ENCODE data around the gene ARHGAP40. TPM values are rescaled to one million over a fixed set of nuclear protein-coding genes. Genes with fewer than 3 reads are reported as not detected.

The ARHGAP40 gene
- total RNA-seq, 4 donors from 2014 or later: not detected

GRCh38 chr20:38645980-38646858 is 44.6 kb downstream of the ARHGAP40 start:
- 6 to 17% methylated on average over 8 to 13 of the region's 50 CpGs for WGBS, 2 donors (ENCODE audit: low coverage in 1 of 2)
- no peaks in the 10 kb centered on the region for H3K9me3 ChIP-seq
- H3K4me1 ChIP-seq: peaks cover 0 to 10% (median 0%) of the 10 kb centered on the region in 3 donors
- peak overlapping the region in 1 of 2 donors; percentile 17 for H3K4me3 ChIP-seq
- H3K36me3 ChIP-seq: no peaks in the 10 kb centered on the region
- no peak overlapping the region for H3K27ac ChIP-seq
- TF ChIP-seq CTCF (IDR thresholded peaks at IDR 0.05) (peak; percentile 88 to 97 (median 89)), POLR2AphosphoS5 (IDR thresholded peaks at IDR 0.05) (no peak), EP300 (IDR thresholded peaks at IDR 0.05) (no peak), POLR2A (IDR thresholded peaks at IDR 0.05) (no peak)
- H3K27me3 ChIP-seq: peaks cover 98% of the 10 kb centered on the region
- peak; percentile 80 for ATAC-seq

GRCh38 chr20:38649275-38649891 is 47.8 kb downstream of the ARHGAP40 start:
- no peaks in the 10 kb centered on the region for H3K9me3 ChIP-seq
- WGBS, 2 donors (ENCODE audit: low coverage in 1 of 2): 5 to 12% methylated on average over 3 to 5 of the region's 10 CpGs
- H3K4me1 ChIP-seq: peaks cover 0 to 10% (median 0%) of the 10 kb centered on the region in 3 donors
- no peak for ATAC-seq
- H3K4me3 ChIP-seq: no peak overlapping the region
- no peak for TF ChIP-seq POLR2A (IDR thresholded peaks at IDR 0.05)
- no peak for TF ChIP-seq EP300 (IDR thresholded peaks at IDR 0.05)
- TF ChIP-seq CTCF (IDR thresholded peaks at IDR 0.05): no peak
- TF ChIP-seq POLR2AphosphoS5 (IDR thresholded peaks at IDR 0.05): no peak
- no peaks in the 10 kb centered on the region for H3K36me3 ChIP-seq
- H3K27me3 ChIP-seq: peaks cover 97% of the 10 kb centered on the region
- no peak overlapping the region for H3K27ac ChIP-seq

DNA sequence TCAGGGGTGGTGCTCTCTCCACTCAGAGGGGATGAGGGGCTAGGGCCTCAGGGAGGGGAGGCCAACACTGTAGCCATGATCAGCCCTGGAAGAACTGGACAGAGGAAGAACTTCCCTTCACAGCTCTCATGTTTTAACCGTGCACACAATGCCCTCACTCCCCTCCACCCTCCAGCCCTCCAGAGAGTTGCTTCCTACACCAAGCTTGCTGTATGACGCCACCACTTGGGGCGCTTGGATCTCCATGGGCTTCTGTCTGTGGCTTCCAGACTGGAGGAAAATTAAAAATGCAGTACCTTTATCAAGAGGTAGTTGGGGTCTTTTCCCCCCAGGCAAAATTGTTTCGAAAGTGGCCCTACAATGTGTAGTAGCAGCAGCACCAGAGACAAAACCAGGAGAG is 48.4 kb downstream of the ARHGAP40 start:
- no peak for TF ChIP-seq POLR2AphosphoS5 (IDR thresholded peaks at IDR 0.05)
- no peak for TF ChIP-seq POLR2A (IDR thresholded peaks at IDR 0.05)
- no peak for TF ChIP-seq CTCF (IDR thresholded peaks at IDR 0.05)
- no peak for TF ChIP-seq EP300 (IDR thresholded peaks at IDR 0.05)
- 30 to 34% methylated on average over 2 to 3 of the region's 4 CpGs for WGBS, 2 donors (ENCODE audit: low coverage in 1 of 2)
- no peaks in the 10 kb centered on the region for H3K36me3 ChIP-seq
- no peak for ATAC-seq
- no peak overlapping the region for H3K27ac ChIP-seq
- peaks cover 0 to 10% (median 0%) of the 10 kb centered on the region in 3 donors for H3K4me1 ChIP-seq
- H3K4me3 ChIP-seq: no peak overlapping the region
- H3K27me3 ChIP-seq: peaks cover 97% of the 10 kb centered on the region
- no peaks in the 10 kb centered on the region for H3K9me3 ChIP-seq

DNA sequence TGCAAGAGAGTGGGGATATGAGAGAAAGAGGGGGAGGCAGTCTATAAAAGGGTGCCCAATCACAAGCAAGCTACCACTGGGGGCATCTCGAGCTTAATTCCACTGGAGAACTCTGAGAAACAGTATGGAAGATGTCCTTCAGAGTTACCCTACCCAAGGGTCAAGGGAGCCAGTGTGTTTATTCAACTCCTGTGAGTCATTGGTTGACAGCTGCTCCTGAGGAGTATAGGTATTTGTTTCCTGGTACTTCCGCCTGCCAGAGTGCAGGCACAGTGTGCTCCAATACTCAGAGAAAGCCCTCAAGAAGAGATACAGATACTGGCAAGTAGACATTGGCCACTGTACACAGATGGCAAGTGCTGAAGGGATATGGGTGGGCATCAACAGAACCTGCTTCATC is 49.5 kb downstream of the ARHGAP40 start:
- Histone ChIP-seq H3K4me1 (peaks cover 0 to 5% (median 0%) of the 10 kb centered on the region in 3 donors), H3K27me3 (peaks cover 97% of the 10 kb centered on the region), H3K4me3 (no peak overlapping the region), H3K27ac (no peak overlapping the region), H3K9me3 (no peaks in the 10 kb centered on the region), H3K36me3 (no peaks in the 10 kb centered on the region)
- ATAC-seq: no peak
- WGBS, 2 donors (ENCODE audit: low coverage in 1 of 2): 27 to 36% methylated on average over 2 of the region's 2 CpGs
- TF ChIP-seq POLR2AphosphoS5 (IDR thresholded peaks at IDR 0.05): no peak
- TF ChIP-seq POLR2A (IDR thresholded peaks at IDR 0.05): no peak

DNA sequence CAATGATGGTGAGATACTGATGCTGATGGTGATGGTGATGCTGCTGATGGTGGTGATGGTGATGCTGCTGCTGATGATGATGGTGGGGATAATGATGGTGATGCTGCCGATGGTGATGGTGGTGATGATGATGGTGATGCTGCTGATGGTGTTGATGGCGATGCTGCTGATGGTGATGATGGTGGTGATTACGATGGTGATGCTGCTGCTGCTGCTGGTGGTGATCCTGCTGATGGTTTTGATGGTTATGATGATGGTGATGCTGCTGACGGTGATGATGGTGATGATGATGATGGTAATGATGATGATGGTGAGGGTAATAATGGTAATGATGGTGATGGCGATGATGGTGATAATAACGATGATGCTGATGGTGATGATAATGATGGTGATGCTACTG is 50.0 kb downstream of the ARHGAP40 start:
- peaks cover 97% of the 10 kb centered on the region for H3K27me3 ChIP-seq
- peaks cover 0 to 1% (median 0%) of the 10 kb centered on the region in 3 donors for H3K4me1 ChIP-seq
- no peak overlapping the region for H3K4me3 ChIP-seq
- no peak for ATAC-seq
- TF ChIP-seq POLR2AphosphoS5 (IDR thresholded peaks at IDR 0.05): no peak
- TF ChIP-seq EP300 (IDR thresholded peaks at IDR 0.05): no peak
- TF ChIP-seq CTCF (IDR thresholded peaks at IDR 0.05): no peak
- no peak for TF ChIP-seq POLR2A (IDR thresholded peaks at IDR 0.05)
- H3K27ac ChIP-seq: no peak overlapping the region
- WGBS, 2 donors (ENCODE audit: low coverage in 1 of 2): 81 to 91% methylated on average over 5 to 6 of the region's 6 CpGs
- H3K36me3 ChIP-seq: no peaks in the 10 kb centered on the region
- no peaks in the 10 kb centered on the region for H3K9me3 ChIP-seq
